NCI-H446 treated with DMSO at 0.1 percent for 48 hours (cell line): ENCODE results near the gene DIDO1.
"Not testable (repeated sequence)": the region's sequence is repeated elsewhere in the genome, so short reads cannot be mapped to it uniquely, and the experiment has no call there.

Source experiments
- DNase-seq: peaks from one replicate; lab custom pipeline; 2025; lab: John Stamatoyannopoulos, UW

Gene DIDO1

DNA sequence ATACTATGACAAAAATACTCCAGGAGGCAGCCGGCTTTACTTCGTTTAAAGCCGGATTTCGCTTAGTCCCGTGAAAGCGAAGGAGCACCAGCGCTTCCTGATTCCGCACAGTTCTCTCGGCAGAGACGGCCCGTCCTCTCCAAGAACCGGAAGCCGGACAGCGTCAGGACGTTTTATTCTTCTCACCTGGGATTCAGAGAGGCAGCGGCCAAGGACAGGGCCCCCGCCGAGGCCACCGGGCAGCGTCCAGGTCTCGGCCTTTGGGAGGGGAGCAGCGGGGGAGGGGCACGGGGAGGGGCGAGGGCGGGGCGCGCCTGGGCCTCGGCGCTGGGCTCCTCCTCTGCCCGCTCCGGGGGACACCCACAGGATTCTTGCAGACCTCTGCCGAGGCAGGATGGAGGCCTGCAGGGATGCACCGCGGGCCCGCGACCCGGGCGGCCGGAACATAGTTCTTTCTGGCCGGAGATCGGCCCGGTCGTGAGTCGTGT, 2.8 kb upstream of the DIDO1 start:
- DNase-seq: no peak

DNA sequence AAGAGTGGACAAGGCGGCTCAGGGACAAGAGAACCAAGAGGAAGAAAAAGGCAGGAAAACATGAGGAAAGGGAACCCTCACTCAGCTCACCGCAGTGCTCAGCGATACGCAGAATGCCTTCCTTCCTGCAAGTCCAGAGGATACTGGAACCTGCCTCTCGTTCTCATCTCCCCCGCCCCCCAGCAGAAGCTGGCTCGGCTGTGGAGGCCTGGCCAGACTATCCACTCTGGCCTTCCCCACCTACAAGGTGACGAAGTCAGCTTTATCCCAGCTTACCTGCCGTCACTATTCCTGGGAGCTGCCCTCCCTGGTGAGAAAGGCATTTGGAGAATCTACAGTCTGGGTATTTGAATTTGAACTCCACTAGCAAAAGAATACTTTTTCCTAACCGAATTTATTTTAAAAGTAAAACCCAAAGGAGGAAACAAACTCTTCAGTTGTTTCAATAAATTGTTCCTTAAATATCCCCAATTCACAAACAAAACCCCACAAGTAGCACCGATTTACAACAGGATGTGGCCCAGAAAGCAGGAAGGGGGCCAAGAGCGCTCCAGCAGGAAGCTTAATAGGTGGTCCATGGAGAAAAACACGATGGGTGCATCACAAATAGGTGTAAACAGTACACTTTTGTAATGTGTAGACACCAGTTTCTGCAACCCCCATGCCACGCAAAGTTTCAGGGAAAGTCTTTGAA, 2.1 kb upstream of the DIDO1 start:
- no peak for DNase-seq

DNA sequence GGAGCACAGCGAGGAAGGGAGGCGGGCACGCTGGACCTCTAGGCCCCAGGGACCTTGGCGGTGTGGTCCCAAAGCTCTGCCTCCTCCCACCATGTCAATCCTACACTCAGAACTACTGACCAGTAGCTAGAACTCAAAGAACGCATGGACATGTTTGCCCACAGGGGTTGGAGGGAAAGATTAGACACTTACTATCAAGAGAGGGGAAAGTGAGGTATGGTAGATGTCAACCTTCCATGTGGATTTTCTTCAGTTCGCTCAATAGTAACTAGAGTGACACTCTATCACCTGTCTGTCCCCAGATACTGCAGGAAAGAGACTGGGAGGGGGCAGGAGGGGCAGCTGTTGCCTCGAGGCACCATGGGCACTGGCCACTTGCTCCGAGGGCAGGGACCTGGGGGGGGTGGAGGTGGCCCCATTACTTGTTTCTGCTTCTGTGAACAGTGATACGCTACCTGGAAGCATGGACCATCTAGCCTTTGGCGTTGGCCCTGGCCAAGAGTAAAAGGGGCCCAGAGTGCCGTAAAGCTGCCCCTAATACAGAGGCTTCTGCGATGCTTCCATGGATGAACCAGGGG, 912 bp upstream of the DIDO1 start:
- no peak for DNase-seq

DNA sequence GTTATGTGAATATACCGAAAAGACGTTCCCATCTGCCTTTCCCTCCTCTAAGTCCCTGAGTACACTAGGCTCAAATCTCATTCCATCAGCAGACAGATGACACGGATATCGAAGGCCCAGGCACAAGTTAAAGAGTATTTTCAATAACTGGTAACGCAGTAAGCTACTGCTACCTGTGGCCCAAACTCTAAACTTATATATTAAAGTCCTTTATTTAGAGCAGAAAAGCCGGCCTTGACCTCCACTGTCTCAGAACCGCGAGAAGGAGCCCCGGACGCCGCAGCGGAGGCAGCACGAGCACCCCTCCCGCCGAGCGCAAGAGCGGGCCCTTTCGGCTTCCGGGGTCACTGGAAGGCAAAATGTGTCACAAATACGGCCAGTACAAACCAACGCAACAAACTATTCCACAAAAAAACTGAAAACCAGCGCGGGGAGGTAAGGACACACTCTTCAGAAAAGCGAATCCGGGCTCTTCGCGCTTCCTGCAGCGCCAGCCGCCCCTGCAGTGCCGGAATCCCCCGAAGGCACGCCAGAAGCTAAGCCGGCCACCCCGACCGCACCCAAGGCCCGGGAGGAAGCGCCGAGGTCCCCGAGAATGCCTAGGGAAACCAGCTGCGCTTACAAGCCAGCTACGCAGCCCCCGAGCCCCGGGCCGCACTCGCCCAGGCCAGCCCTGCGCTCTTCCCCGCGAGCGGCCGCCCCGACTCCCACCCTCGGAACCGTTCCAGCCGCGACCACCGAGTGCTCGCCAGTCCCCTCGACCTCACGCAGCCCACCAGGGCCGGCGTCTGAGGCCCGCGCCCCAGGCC, 681 bp downstream of the DIDO1 start:
- DNase-seq: no peak

DNA sequence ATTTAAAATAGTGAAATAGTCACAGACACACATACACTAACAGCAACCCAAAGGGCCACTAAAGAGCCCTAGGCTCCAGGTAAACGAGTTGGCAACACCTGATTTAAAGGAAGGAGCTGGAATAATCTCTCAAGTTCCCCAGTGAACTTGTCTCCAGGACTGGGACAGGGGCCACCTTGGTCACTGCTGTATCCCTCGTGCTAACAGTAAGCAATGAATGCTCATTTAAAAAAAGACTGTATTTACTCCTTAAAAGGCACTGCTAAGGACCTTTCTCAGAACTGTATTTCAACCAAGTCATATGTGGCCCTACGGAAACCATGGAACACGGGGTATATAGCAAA, 1.3 kb downstream of the DIDO1 start:
- no peak for DNase-seq

DNA sequence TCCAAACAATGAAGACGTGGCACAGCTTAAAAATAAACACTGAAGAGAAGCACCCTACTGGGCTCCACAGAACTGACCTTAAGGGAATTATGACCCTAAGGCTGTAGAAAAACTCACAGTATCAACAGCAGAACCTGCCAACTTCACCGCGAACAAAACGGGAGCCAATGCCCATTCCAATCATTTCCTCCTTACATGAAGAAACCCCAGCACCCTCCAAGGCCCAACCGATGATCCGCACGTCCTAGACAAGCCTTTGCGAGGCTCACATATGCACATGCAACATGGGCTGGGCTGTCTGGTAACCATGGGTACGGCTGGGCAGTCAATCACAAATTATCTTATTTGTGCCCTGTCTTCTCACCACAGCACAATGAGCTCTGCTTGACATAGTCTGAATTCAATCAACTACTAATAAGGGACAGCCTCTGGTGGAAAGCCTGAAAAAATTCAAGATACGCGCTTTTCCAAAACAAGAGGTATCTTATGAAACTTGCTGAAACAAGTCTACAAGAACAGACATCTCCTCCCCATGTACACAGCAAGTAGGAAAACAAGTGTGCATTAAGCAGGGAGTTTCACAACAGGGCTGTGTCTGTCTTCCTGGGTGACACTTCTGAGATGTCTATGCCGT, 1.7 kb downstream of the DIDO1 start:
- DNase-seq: no peak

DNA sequence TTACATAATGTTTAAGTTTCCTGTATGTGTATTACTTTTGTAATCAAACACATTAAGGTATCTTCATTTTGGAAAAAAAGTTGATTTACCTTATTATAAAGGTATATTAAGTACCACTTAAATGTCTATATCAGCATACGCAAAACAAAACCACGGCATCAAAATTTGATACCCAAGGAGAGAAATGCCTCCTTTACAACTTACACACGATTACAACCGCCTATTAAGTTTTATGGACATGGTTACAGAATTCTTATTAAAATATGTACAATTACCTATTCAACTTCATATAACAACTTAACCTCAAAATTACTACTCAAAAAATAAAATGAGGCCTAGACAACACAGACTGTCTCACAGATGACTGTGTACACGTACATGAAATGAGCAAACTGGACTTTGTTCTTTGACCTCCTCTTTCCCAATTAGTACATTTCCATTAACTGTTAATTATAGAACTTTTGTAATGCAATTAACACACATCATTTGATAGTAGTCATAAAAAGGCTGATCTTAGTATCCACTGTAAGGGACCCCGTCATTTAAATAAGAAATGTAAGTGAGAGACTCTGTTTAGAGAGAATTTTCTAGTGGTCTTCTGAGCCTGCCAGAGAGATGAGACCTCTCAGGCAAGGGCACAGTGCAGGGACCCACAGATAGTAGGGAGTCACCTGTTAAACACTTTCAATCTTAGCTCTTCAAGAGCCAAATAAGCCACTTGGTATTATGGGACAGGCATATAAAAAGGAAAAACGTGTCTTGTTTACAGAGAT, 2.5 kb downstream of the DIDO1 start:
- DNase-seq: no peak

DNA sequence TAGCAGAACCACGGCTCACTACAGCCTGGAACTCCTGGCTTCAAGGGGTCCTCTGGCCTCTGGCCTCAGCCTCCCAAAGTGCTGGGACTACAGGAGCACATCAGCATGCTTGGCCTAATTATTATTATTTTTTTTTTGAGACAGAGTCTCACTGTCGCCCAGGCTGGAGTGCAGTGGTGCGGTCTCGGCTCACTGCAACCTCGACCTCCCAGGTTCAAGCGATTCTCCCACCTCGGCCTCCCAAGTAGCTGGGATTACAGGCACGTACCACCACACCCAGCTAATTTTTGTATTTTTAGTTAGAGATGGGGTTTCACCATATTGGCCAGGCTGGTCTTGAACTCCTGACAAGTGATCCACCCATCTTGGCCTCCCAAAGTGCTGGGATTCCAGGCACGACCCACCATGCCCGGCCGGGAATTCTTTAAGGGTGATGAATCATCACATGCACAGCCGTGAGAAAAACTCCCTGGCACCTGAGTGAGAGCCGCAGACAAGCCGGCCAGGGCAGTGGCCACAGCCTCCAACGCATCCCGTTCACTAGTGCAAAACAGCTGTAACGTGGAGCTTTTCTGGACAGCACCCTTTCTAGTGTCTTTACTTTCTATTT, 3.1 kb downstream of the DIDO1 start:
- not testable (repeated sequence) for DNase-seq

DNA sequence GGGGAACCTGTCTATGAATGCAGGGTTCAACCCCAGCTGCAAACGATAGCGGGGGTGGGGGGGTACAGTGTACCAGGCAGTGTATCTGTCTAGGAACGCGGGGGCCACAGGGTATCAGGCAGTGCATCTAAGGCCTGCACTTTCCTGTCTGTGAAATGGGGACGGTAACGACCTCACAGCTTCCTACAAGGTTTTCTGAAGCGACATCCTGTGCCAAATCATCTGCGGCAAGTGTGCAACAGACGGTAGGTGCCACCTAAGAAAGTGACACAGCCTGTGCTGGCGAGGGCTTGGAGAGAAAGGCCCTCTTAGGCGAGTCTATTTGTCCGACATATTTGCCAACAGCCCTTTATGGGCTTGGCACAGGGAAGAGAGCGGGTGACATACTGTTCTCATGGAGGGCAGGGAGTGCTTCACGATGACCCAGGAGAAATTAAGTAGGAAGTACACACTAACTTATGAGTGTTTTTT, 3.8 kb downstream of the DIDO1 start:
- no peak for DNase-seq

DNA sequence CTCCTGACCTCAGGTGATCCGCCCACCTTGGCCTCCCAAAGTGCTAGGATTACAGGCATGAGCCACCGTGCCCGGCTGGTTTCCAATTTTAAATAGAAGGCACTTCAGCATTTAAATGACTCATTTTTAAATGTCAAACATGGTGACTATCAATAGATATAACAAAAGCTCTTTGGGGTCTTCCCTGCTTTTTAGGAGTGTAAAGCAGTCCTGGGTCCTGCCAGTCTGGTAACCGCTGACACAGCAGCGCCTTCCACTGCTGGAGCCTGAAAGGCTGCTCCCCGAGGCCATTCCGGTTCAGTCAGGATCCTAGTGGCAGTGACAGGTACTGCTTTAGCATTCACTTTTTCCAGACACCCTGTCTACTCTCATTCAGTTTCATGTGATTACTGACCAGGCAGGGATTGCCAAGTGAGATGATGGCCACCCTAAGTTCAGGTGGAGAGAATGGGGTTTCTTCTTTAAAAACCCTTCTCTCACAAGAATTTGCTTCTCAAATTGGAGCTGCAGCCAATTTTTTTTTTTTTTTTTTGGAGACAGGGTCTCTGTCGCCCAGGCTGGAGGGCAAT, 5.1 kb downstream of the DIDO1 start:
- no peak for DNase-seq

DNA sequence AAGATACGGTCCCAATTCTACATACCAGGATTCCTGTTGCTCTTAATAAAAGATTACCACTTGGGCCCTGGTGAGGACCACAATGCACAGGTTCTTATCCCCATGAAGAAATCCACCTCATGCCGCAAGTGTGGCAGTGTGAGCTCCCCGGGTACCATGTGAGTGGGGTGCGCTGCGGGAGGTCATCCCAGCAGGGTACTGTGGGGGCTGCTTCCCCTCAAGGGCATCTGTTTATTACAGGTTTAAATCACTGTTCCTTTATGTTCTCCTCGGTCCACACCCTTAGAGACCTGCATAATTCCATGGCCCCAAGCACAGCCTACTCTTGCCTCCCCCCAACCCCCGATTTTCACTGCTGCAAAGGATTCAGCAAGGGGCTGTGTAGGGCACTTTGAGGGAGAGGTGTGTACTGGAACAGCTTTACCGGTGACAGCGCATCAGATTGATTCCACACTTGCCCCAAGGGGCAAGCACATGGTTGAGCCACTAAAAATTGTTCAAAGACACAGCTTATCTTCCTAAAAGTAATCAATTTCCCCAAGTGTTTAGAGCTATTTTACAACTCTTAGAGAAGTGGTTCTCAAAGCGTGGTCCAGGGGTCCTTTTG, 6.2 kb downstream of the DIDO1 start:
- DNase-seq: no peak

DNA sequence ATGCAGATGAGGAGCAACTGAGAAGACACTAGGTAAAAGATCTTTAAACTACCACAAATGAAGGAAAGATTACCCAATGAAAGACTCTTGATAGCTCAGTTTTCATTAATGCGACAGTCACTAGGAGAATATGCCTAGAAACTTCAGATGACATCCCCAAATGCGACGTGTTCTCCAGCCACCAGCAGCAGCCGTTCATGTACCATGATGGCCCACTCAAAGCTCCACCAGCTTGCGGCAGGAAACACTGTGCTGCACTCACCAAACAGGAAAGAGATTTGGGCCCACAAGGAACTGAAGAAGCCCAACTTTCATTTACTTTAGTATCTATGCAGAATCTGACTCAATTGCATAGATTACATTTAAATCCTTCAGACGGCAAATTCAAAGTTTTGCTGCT, 7.5 kb downstream of the DIDO1 start:
- no peak for DNase-seq

DNA sequence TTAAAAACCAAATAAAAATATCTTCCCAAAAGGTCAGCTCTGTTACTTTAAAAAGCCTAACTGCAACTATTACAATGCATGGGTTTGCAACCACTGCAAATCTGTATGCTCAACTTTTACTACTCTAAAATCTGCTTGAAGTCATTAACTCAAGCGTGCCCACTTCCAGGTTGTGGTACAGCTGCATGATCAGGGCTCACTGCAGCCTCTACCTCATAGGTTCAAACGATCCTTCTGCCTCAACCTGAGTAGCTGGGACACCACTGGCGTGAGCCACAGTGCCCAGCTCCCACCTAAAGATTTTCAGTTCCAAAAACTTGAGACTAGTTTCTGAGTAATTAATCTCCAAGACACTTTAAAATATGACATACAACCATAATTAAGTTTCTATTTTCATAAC, 8.2 kb downstream of the DIDO1 start:
- DNase-seq: no peak

DNA sequence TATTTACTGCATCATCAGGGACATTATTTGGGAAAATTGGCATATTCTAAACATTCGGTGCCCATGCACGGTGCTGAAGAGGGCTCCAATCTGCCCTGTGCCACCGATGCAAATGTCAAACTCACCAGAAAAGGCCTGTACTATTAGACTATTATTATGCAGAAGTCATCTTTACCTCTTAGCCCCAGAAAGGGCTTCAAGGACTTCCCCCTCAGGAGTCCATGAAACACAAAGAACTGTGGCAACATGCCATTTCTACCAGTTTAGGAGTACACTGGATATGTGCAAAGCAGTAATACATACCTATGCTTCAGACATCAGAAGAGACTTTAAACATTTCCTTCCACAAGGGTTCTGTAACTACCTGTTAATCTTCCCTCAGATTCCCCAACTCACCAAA, 8.6 kb downstream of the DIDO1 start:
- DNase-seq: no peak

DNA sequence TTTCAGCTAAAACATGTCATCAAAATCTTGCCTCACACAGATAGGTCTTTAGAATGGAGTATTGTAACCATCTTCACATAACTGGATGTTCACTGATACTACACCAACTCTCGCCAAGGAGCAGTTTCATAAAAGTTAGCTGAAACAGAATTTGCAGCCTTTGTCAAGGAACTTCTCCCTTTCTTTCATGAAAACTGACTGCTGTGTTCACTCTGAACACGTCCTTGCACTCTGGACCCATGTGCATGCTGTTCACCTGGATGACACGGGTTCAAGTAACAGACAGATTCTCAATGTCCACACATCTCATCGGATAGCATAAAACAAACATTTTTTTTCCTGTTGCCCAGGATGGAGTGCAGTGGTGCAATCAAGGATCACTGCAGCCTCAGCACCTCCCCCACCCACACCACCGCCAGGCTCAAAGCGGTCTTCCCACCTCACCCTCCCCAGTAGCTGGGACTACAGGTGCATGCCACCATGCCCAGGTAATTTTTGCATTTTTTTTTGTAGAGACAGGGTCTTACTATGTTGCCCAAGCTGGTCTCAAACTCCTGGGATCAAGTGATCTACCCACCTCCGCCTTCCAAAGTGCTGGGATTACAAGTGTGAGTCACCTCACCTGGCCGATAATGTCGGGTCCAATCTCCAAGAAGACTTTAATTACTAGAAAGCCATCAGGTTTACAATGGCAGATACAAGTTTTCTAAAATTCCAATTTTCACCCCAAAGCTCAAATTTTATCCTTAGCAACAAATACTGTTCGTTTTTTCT, 9.4 kb downstream of the DIDO1 start:
- no peak for DNase-seq

DNA sequence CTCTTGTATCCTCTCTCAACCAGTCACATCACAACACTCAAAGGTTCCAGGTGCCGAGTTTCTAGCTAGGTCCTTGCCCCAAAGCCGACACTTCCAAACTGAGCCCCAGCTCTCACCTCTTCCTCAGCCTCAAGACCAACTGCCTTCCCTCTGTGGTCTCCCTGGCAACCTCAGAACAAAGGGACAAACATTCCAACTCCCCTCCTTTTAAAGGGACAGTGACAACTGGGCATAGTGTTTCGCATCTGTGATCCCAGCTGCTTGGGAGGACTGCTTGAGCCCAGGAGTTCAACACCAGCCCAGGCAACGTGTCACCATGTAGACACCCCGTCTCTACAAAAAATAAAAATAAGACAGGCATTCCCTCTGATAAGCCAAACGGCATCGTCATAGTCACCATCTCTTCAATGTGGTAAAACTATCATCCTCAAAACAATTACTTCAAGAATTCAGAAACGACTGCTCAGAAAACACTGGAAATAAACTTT, 11.3 kb downstream of the DIDO1 start:
- DNase-seq: no peak

DNA sequence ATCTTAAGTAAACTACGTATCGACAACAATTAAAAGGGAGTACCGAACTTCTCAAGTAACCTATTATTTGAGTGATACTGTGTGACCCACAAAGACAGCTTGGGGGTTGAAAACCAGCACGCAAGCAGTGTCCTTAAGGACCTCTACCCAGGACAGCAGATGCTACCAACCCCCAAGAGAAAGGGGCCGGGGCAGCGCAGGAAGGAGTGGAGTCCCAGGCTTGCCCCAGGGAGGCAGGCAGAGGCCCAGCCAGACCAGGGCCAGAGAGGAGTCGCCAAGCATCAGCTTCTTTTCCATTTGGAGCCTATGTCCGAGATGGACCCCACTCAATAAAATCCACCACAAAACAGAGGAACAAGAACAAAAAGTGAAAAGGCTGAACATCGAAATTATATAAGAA, 11.9 kb downstream of the DIDO1 start:
- no peak for DNase-seq

DNA sequence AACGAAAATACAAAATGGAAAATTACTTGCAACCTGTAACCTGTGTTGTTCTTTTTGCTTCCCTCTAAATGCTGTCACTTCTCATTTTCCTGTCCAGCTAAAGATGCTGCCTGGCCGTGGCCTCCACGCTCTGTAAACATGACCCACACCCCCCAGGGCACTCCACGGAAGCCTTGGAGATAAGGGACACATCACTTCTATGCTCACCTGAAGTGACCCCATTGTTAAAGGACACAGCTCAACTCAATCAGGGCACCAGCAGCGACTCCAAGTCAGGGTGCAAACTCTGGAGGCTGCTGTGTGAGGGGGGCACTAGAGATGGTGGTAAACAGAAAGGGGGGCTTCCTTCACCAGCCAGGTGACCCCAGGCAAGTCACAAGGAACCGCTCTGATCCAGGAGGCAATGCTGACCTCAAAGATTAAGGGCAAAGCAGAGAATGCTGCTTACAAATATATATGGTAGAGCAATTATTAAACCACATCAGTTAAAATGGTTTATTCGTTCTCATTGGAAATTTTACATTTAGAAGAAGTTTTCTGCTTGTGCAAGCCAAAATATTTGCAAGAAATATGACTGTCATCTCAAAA, 13.2 kb downstream of the DIDO1 start:
- no peak for DNase-seq

DNA sequence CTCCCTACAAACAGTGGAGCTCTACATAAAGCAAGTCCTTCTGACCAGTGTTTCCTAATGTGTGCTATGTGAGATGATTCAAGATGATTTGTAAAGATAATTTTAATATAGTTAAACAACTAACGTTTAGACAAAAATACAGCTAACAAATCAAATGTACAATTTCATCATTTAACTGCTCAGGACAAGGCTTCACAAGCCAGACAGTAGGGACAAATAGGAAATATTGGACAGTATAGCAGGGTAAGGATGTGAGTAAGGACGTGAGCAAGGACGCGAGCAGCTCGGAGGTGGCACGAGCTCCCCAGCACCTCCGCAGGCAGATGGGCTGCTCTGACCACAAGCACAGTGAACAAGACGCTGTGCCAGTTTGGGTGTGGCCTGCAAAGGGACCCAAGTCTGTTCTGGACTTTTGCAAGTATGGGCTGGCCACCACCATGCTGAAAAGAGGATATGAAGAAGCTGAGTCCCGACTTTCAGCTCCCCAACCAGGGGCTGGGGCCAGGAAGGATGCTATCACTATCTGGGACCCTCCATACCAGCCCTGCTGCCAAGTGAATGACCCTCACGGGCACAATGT, 14.5 kb downstream of the DIDO1 start:
- DNase-seq: no peak
